NCI-H748 (cell line): ENCODE data around the gene KLHL25.

Experiments
- DNase-seq: peaks from one replicate; lab custom pipeline; 2025; ENCODE audit not compliant: unreplicated experiment; lab: John Stamatoyannopoulos, UW

Gene KLHL25

DNA sequence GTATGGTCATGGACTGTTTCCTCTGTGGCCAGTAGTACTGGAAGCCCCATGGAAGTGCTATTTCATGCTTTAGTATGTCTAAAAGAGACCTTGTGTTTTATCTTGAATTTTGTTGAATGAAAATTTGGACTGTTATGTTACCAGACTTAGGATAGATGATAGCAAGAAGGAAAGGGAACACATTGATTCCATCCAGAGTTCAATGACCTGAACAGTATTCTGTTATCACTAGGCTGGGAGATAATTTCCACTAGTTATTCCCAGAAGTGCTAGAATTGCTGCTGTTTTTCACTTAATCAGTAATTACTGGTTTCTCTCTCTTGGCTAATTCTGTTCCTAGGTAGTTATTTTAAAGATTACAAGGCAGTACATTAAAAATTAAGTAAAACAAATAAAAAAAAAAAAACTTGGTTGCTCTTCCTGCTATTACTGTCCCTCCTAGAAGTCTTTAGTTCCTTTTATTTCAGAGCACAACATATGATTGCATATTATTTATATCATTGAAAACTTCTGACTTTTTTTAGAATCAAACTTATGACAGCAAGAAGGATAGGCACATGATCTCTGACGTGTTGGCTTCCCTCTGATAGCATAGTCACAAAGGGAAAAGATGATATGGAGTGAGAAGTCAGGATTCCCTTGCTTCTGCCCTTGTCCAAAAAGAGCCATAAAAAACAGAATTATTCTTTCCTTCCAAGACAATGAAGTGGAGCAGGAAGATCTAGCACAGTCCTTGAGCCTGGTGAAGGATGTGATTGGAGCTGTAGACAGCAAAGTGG, 72.2 kb downstream of the KLHL25 start:
- no peak for DNase-seq

- DNase-seq: no peak
Measured at GRCh38 chr15:85718981-85719380, 75.7 kb downstream of the KLHL25 start.

DNA sequence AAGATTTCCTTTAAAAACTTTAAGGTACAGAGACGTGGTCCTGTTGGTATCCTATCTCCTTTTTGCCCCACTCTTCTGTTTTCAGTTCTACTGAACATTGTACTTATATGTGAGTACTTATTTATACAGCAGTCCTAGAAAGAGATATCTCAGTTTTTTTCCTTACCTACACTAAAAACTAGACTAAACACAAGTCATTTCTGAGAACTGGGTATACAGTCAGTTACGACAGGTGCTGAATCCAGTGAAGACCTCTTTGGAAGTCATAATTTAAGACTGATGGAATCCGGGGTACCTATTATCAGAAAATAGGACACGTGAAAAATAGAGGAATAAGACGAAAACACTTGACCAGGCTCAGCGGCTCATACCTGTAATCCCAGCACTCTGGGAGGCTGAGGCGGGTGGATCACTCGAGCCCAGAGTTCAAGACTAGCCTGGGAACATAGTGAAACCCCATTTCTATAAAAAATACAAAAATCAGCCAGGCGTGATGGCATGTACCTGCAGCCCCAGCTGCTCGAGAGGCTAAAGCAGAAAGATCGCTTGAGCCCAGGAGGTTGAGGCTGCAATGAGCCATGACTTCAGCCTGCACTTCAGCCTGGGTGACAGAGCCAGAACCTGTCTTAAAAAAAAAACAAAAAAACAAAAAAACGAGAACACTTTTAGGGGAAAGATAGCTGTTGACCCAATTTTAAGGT, 76.3 kb downstream of the KLHL25 start:
- DNase-seq: no peak

DNA sequence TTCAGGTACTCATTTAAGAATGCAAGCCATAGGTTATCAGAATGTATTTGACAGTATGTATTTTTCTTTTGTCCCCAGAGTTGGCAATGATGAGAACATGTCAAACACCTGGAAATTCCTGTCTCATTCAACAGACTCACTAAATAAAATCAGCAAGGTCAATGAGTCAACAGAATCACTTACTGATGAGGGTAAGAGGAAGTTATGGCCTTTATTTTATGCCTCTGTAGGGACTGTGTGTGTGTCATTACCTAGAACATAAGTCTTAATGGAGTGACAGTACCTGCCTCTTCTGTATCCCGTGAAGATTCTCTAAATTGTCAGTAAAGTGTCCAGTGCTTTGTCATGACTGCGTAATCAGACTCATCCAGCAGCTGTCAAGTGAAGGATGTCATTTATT, 77.5 kb downstream of the KLHL25 start:
- DNase-seq: no peak

- no peak for DNase-seq
Measured at GRCh38 chr15:85716261-85716660, 78.5 kb downstream of the KLHL25 start.

DNA sequence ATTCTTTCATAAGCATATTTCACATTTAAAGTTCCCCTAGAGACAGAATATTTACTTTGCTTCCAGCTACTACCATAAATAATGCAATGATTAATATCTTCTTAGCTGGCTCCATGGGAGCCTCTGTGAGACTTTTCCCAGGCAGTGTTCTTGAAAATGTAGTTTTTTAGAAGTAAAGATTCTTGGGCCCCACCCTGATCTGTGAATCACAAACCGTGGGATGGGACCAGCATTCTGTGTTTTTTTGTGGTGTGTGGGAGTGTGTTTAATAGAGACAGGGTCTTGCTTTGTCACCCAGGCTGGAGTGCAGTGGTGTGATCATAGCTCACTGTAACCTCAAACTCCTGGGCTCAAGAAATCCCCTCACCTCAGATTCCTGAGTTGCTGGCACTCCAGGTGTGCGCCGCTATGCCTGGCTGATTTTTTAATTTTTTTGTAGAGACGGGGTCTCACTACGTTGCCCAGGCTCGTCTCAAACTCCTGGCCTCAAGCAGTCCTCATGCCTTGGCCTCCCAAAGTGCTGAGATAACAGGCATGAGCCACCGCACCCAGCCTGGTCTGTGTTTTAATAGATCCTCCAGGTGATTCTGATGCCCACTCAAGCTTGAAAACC, 83.0 kb downstream of the KLHL25 start:
- no peak for DNase-seq

GRCh38 chr15:85710340-85710842, 84.3 kb downstream of the KLHL25 start:
- no peak for DNase-seq
